HG02885 (cell line): ENCODE measurements around the gene BCL2L2.
A peak's percentile ranks its signal among the peaks of the same experiment; 100 is the strongest.

Experiments used
- ATAC-seq: cut with Tn5 transposase; IDR thresholded peaks from one replicate; pipeline ENCODE4 v1.9.1; 2021; ENCODE audit warnings: mild to moderate bottlenecking; ENCODE audit not compliant: unreplicated experiment, poor library complexity

Gene BCL2L2

GRCh38 chr14:23299211-23299957, 7.2 kb upstream of the BCL2L2 start:
- ATAC-seq = no peak

GRCh38 chr14:23299986-23300686, 6.5 kb upstream of the BCL2L2 start:
- ATAC-seq = no peak

- no peak for ATAC-seq
Measured at GRCh38 chr14:23300687-23301223, 5.9 kb upstream of the BCL2L2 start.

- peak; percentile 79 for ATAC-seq
Measured at GRCh38 chr14:23301288-23301968, 5.2 kb upstream of the BCL2L2 start.

GRCh38 chr14:23301969-23302289, 4.7 kb upstream of the BCL2L2 start:
- peak; percentile 8 for ATAC-seq

- peak; percentile 39 for ATAC-seq
Measured at GRCh38 chr14:23302290-23303225, 4.1 kb upstream of the BCL2L2 start, which contains the start of gene PPP1R3E. PPP1R3E (minus strand) TSS chr14:23302859; CDS start chr14:23302576, 283 bp downstream.

GRCh38 chr14:23307146-23307530, 505 bp downstream of the BCL2L2 start:
- ATAC-seq = no peak

GRCh38 chr14:23307687-23308644, 1.3 kb downstream of the BCL2L2 start:
- ATAC-seq = no peak

- ATAC-seq = no peak
Measured at GRCh38 chr14:23308721-23309445, 2.2 kb downstream of the BCL2L2 start.

- no peak for ATAC-seq
Measured at GRCh38 chr14:23310546-23310945, 3.9 kb downstream of the BCL2L2 start.

GRCh38 chr14:23316300-23316699, 9.7 kb downstream of the BCL2L2 start:
- ATAC-seq = no peak

- no peak for ATAC-seq
Measured at GRCh38 chr14:23319746-23320583, 13.3 kb downstream of the BCL2L2 start.

GRCh38 chr14:23320584-23321571, 14.2 kb downstream of the BCL2L2 start, which contains the start of gene PABPN1:
PABPN1 (plus strand) TSS chr14:23321457; CDS start chr14:23321470, 13 bp downstream.
- peak; percentile 88 for ATAC-seq

- peak; percentile 10 for ATAC-seq
Measured at GRCh38 chr14:23321572-23322547, 15.2 kb downstream of the BCL2L2 start.
